GM12878 (cell line): ENCODE data around the gene ABHD17A. TPM values are rescaled to one million over a fixed set of nuclear protein-coding genes. Genes with fewer than 3 reads are reported as not detected.

Experiments
- ATAC-seq: fragments of 200-7000 bp; cut with Tn5 transposase; 3 replicates; pipeline ENCODE4 v1.9.1; 2020; ENCODE audit warnings: mild to moderate bottlenecking, moderate library complexity
- BruUV-seq: library from RNA; stranded (reverse); fragments of 400-500 nt; replicated peaks from 2 replicates; lab custom pipeline; 2021; lab: Mats Ljungman, UMichigan
- CTCF ChIA-PET: fragments of 300-600 bp; sonication (Branson Sonifier 250); formaldehyde crosslinking; extraction: SDS; loops from one replicate; lab custom pipeline; 2021; ENCODE audit warnings: inconsistent platforms; lab: Yijun Ruan, JAX
- POLR2A ChIA-PET: fragments of 350-600 bp; formaldehyde crosslinking; extraction: SDS; loops from one replicate; lab custom pipeline; 2021; ENCODE audit warnings: inconsistent platforms; lab: Charles Lee
- RAD21 ChIA-PET: fragments of 300-600 bp; sonication (Branson Sonifier 250); formaldehyde crosslinking; loops from one replicate; lab custom pipeline; 2023; ENCODE audit warnings: antibody characterized with exemption; ENCODE audit not compliant: unreplicated experiment; lab: Charles Lee
- SMC1A ChIA-PET: fragments of 300-600 bp; sonication (Branson Sonifier 250); formaldehyde crosslinking; loops from one replicate; lab custom pipeline; 2023; ENCODE audit not compliant: unreplicated experiment, uncharacterized antibody; lab: Charles Lee
- DNase-seq: peaks from one replicate; pipeline ENCODE4 v3.0.0-alpha.2; 2011; ENCODE audit warnings: low read depth, low spot score
- FAIRE-seq: peaks from 3 replicates; lab custom pipeline; 2011; peaks lifted over from hg19 to GRCh38; lab: Jason Lieb, UNC
- H2AFZ ChIP-seq: 2 replicates; pipeline ENCODE4 v1.6.0; 2011; ENCODE audit warnings: low read depth, low read length, control low read depth; ENCODE audit not compliant: control insufficient read depth
- H3K27ac ChIP-seq: 2 replicates; pipeline ENCODE4 v1.5.1; 2011; ENCODE audit warnings: control low read depth; ENCODE audit not compliant: control insufficient read depth, insufficient read depth
- H3K27me3 ChIP-seq, 2 experiments: replicated peaks in 1 of 2; 2 replicates each; pipeline versions ENCODE4 v1.6.0 to v1.6.1; 2011; ENCODE audit warnings: low read length in 1 of 2; ENCODE audit not compliant: control insufficient read depth in 2 of 2, insufficient read depth in 2 of 2
- H3K36me3 ChIP-seq, 2 experiments: 2 replicates each; pipeline ENCODE4 v1.5.1; 2011; ENCODE audit warnings: low read length in 1 of 2; ENCODE audit not compliant: control insufficient read depth in 2 of 2, insufficient read depth in 2 of 2
- H3K4me1 ChIP-seq: 2 replicates; pipeline ENCODE4 v1.6.1; 2011; ENCODE audit warnings: mild to moderate bottlenecking, low read length, moderate library complexity, mixed read lengths; ENCODE audit not compliant: control insufficient read depth, insufficient read depth
- H3K4me2 ChIP-seq: 2 replicates; pipeline ENCODE4 v1.6.0; 2011; ENCODE audit warnings: control low read depth; ENCODE audit not compliant: control insufficient read depth, insufficient read depth
- H3K4me3 ChIP-seq: fragments of 200-600 bp; sonication (generic); 2 replicates; pipeline ENCODE4 v1.5.1; 2016
- H3K79me2 ChIP-seq: 2 replicates; pipeline ENCODE4 v1.6.0; 2011; ENCODE audit warnings: low read length; ENCODE audit not compliant: control insufficient read depth, insufficient read depth
- H3K9ac ChIP-seq: 2 replicates; pipeline ENCODE4 v1.8.0; 2011; ENCODE audit warnings: low read length, control low read depth, mixed read lengths; ENCODE audit not compliant: control insufficient read depth, insufficient read depth
- H3K9me3 ChIP-seq: replicated peaks from 3 replicates; pipeline ENCODE4 v1.5.1; 2011; ENCODE audit warnings: mild to moderate bottlenecking, low read length; ENCODE audit not compliant: control insufficient read depth, insufficient read depth
- H4K20me1 ChIP-seq: 2 replicates; pipeline ENCODE4 v1.6.0; 2011; ENCODE audit not compliant: control insufficient read depth, insufficient read depth
- ELK1 ChIP-seq: IDR thresholded peaks from 2 replicates; pipeline ENCODE4 v1.6.1; 2012; ENCODE audit warnings: low read depth, low read length, improper control_type of control experiment
- HCFC1 ChIP-seq: fragments of 150-350 bp; IDR thresholded peaks from 2 replicates; pipeline ENCODE4 v1.6.1; 2014; ENCODE audit warnings: low read length
- HDGF ChIP-seq: fragments of 450-650 bp; IDR thresholded peaks from 2 replicates; pipeline ENCODE4 v1.6.1; 2016; ENCODE audit warnings: antibody characterized with exemption
- IRF3 ChIP-seq: fragments of 450-650 bp; IDR thresholded peaks from 2 replicates; pipeline ENCODE4 v1.6.1; 2014; ENCODE audit warnings: mild to moderate bottlenecking
- LARP7 ChIP-seq: fragments of 450-650 bp; IDR thresholded peaks from 2 replicates; pipeline ENCODE4 v1.6.1; 2017; ENCODE audit warnings: mild to moderate bottlenecking
- NBN ChIP-seq: fragments of 450-650 bp; IDR thresholded peaks from 2 replicates; pipeline ENCODE4 v1.6.1; 2016
- NR2F1 ChIP-seq: fragments of 450-650 bp; conservative IDR thresholded peaks from 2 replicates; pipeline ENCODE4 v1.6.1; 2017; ENCODE audit warnings: mild to moderate bottlenecking
- PBX3 ChIP-seq: IDR thresholded peaks from 2 replicates; pipeline ENCODE4 v1.6.1; 2011; ENCODE audit warnings: mild to moderate bottlenecking, low read depth, low read length, moderate library complexity; ENCODE audit not compliant: insufficient replicate concordance
- POLR2AphosphoS2 ChIP-seq: IDR thresholded peaks from 2 replicates; pipeline ENCODE4 v1.6.1; 2011; ENCODE audit warnings: low read depth, mild to moderate bottlenecking, low read length, improper control_type of control experiment, moderate library complexity
- RAD21 ChIP-seq: IDR thresholded peaks from 2 replicates; pipeline ENCODE4 v1.6.1; 2011; ENCODE audit warnings: mild to moderate bottlenecking, low read depth, low read length, moderate library complexity; ENCODE audit not compliant: insufficient read depth
- RELB ChIP-seq: fragments of 450-650 bp; IDR thresholded peaks from 2 replicates; pipeline ENCODE4 v1.6.1; 2017; ENCODE audit warnings: low read depth, mild to moderate bottlenecking, moderate library complexity
- SMC3 ChIP-seq: IDR thresholded peaks from 2 replicates; pipeline ENCODE4 v1.6.1; 2011; ENCODE audit warnings: low read length, improper control_type of control experiment, borderline replicate concordance
- STAT3 ChIP-seq: IDR thresholded peaks from 2 replicates; pipeline ENCODE4 v1.6.1; 2011; ENCODE audit warnings: low read depth, low read length, improper control_type of control experiment
- TBL1XR1 ChIP-seq: IDR thresholded peaks from 2 replicates; pipeline ENCODE4 v1.6.1; 2012; ENCODE audit warnings: low read depth, low read length, improper control_type of control experiment
- USF1 ChIP-seq: IDR thresholded peaks from 2 replicates; pipeline ENCODE4 v1.6.1; 2011; ENCODE audit warnings: borderline replicate concordance, low read depth, mild to moderate bottlenecking, moderate library complexity, mixed read lengths, low read length; ENCODE audit not compliant: insufficient read depth; ENCODE audit errors: extremely low read length
- WGBS: methylation state at CpG from one replicate; pipeline ENCODE4 v1.1.6; 2016; ENCODE audit warnings: low lambda C conversion rate; ENCODE audit not compliant: insufficient replicate concordance, insufficient coverage; ENCODE audit errors: missing lambda C conversion rate; 5-methylcytosine and 5-hydroxymethylcytosine counted together
- in situ Hi-C: fragments of 300-500 bp; cut with MboI; formaldehyde crosslinking; loops from 9 replicates; pipeline ENCODE4 v1.14.3; 2018; ENCODE audit warnings: mixed read lengths
- intact Hi-C: fragments of 100-400 bp; cut with micrococcal nuclease; formaldehyde crosslinking; loops from one replicate; pipeline ENCODE4 v1.14.2; 2022; ENCODE audit not compliant: unreplicated experiment
- polyA plus RNA-seq, 11 experiments: library from polyadenylated mRNA; depleted of rRNA in 4 of 11; unstranded in 6 of 11; stranded (reverse) in 5 of 11; fragments of >200 nt; fragmentation: Nextera tagmentation in 4 of 11; fragmentation: Illumina TruSeq in 1 of 11; extraction: Ambion mirVana in 4 of 11; extraction: Trizol in 1 of 11; gene quantifications; 1 replicate in 1 of 11; 2 replicates in 10 of 11; pipeline versions ENCODE4 v1.2.1 to v1.2.3, GENCODE V29; 2011 to 2016; ENCODE audit warnings: inconsistent platforms in 2 of 11, missing spikeins in 2 of 11, low read depth in 1 of 11
- total RNA-seq, 4 experiments: library from RNA; depleted of rRNA in 3 of 4; stranded (reverse); fragments of >200 nt in 3 of 4; fragmentation: Illumina TruSeq in 1 of 4; extraction: Trizol in 1 of 4; gene quantifications; 2 replicates each; pipeline versions ENCODE4 v1.2.1 to v1.2.3, GENCODE V29; 2013 to 2021

The ABHD17A gene
- total and polyA plus RNA-seq, 10 of the 15 experiments (the other 5 are each of a cell fraction or from before 2014, with no cell fraction given) = 0.13 to 126 (median 28.8) TPM; not detected in 1

- Histone ChIP-seq H3K4me2 (peak overlapping the region; percentile 85), H3K4me1 (peaks cover 3% of the 10 kb centered on the region; the same call in 1 of the 2 replicates), H2AFZ (peak overlapping the region; percentile 81), H4K20me1 (no peaks in the 10 kb centered on the region), H3K27me3 (no peaks in the 10 kb centered on the region), H3K79me2 (peaks cover 39% of the 10 kb centered on the region), H3K27ac (peak overlapping the region; percentile 93), H3K36me3 (peaks cover 8% of the 10 kb centered on the region in 2 experiments; a peak in 3 of 4 replicates), H3K9ac (peak overlapping the region; percentile 94), H3K9me3 (no peaks in the 10 kb centered on the region), H3K4me3 (peak overlapping the region; percentile 89)
- intact Hi-C loops (no loop called here), in situ Hi-C loops (no loop called here)
- RAD21 ChIA-PET = interaction anchor here (0.6 to 1.7 kb wide), 8 partner anchors 9 to 33 kb away, joined by 3 to 8 read pairs (median 4); partner anchors contain the start of gene ABHD17A
- WGBS = 2% methylated on average over 79 of the region's 87 CpGs
- SMC1A ChIA-PET = interaction anchor here (0.8 to 1.2 kb wide), 5 partner anchors 10 to 144 kb away, joined by 3 to 6 read pairs (median 3); no protein-coding TSS in a partner anchor
- TSS peak; percentile 85 for BruUV-seq
- CTCF ChIA-PET = interaction anchor here (0.8 to 3.2 kb wide), 9 partner anchors 10 to 50 kb away, joined by 3 to 19 read pairs (median 4); partner anchors contain the start of gene REXO1
- peak; percentile 90 for FAIRE-seq
- peak; percentile 98 for ATAC-seq
- POLR2A ChIA-PET = interaction anchor here (0.6 to 2.4 kb wide), 15 partner anchors 8 to 718 kb away, joined by 3 to 15 read pairs (median 4); partner anchors contain the start of gene ABHD17A
- peak; percentile 51 for DNase-seq
- TF ChIP-seq HDGF = peak; percentile 67
- no peak for TF ChIP-seq STAT3
- peak; percentile 92 for TF ChIP-seq LARP7
- no peak for TF ChIP-seq SMC3
- no peak; the same call in none of the 2 replicates for TF ChIP-seq NR2F1
- 0 out of 2 replicates have a peak, but pooled peaks have one; percentile 45 for TF ChIP-seq NBN
- TF ChIP-seq USF1 = peak; percentile 99
- no peak for TF ChIP-seq IRF3
- TF ChIP-seq PBX3 = peak; percentile 23
- TF ChIP-seq TBL1XR1 = peak; percentile 47; the same call in 1 of the 2 replicates
- TF ChIP-seq POLR2AphosphoS2 = peak; percentile 91
- peak; percentile 96 for TF ChIP-seq ELK1
- peak; percentile 70; the same call in 1 of the 2 replicates for TF ChIP-seq RELB
- peak; percentile 56; the same call in 1 of the 2 replicates for TF ChIP-seq HCFC1
- no peak for TF ChIP-seq RAD21
Measured at GRCh38 chr19:1875646-1876495, 9.4 kb downstream of the ABHD17A start.
